HL-60/S4 (cell line): ENCODE results near the gene HECTD1.
"Not testable (repeated sequence)": the region's sequence is repeated elsewhere in the genome, so short reads cannot be mapped to it uniquely, and the experiment has no call there.

ENCODE experiments used
- in situ Hi-C: fragments of 300-500 bp; cut with MboI; formaldehyde crosslinking; loops from 2 replicates; pipeline ENCODE4 v1.14.3; 2022; ENCODE audit warnings: low sequenced_read_pairs

HECTD1 gene

DNA sequence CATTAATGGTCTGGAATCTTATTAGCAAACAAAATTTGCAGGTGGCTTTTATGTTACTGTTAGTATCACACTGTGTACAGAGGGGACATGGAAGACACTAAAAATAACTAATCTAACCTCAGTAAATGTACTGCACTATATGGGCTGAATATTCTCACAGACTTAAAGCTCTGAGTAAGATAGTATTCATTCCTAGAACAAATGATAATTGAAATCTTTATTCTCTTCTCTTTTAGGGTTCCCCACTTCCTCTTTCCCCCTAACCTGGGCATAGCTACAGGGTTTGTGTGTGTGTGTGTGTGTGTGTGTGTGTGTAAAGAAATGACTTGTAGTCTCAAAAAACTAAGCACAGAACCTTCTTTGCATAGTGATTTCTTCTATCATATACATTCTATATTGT lies 21.4 kb upstream of the HECTD1 start:
- in situ Hi-C loops, result no loop called here

DNA sequence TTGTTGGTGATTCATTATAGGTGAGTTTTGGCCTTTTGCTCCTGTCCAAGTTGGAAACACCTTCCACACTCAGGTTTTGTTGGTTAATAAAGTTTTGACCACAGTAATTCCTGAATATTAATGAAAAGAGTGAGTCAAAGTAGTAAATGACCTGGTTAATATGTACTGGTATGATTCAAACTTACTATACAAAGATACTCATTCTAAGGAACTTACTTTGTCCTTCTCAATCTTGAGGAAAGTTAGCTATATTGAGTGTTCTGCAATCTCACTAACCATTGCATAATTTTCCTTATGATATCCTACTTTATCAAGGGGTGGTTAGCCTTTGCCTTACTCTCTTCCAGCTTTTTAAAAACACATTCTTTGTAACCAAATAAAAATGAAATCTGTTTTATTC lies 20.9 kb upstream of the HECTD1 start:
- in situ Hi-C loops, result no loop called here

DNA sequence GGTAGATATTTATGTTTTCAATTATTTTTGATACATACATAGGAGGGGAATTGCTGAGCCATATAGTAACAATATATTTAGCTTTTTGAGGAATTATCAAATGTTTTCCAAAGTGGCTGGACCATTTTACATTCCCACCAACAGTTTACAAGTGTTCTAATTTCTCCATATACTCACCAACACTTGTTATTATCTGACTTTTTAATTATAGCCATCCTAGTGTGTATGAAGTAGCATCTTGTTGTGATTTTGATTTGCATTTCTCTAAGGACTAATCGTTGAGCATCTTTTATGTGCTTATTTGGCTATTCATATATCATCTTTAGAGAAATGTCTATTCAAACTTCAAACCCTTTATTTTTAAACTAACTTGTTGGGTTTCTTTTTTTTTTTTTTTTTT lies 17.2 kb upstream of the HECTD1 start:
- in situ Hi-C loops, result no loop called here

DNA sequence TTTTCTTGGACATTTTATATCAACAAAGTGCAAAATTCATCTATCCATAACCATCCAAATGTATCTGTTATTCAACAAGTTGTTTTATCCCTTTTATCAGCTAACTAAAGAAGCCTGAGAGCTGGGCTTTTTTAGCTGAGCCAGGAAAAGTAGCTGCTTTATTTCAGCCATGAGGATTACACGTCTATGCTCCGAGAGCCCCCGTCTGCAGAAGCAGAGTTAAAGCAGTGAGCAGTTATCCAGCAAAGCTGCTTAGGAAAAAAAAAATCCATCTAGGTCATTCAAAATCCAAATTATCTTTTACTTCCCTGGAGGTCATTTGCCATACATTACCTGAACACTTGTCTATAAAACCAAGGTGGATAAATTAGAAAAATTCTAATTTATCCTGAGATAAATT lies 15.7 kb upstream of the HECTD1 start:
- in situ Hi-C loops, result no loop called here

DNA sequence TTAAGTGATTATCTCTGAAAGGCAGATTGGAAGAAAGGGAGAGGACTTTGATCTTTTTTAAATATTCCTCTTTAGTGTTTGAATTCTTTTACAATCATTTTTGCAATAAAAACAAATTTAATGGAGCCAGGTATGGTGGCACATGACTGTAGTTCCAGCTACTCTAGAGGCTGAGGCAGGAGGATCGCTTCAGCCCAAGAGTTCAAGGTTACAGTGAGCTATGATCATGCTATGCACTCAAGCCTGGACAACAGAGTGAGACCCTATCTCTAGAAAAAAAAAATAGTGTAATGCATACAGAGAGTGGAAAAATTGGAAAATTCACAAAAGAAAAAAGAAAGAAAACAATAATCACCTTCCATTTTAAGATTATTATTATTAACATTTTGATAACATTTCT lies 15.2 kb upstream of the HECTD1 start:
- in situ Hi-C loops, result no loop called here

DNA sequence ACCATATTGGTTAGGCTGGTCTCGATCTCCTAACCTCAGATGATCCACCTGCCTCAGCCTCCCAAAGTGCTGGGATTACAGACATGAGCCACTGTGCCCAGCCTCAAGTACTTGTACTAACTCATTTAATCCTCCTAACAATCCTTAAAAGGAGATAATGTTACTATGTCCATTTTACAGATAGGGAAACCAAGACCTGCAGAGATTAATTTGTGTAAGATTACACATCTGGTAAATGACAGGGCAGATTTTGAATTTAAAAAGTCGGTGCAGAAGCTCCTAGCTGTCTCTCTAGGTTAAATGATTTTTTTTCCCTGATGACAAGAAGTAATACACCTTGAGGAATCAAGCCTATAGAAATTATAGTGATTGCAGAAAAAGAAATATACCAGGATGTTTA lies 13.7 kb upstream of the HECTD1 start:
- in situ Hi-C loops, result no loop called here

DNA sequence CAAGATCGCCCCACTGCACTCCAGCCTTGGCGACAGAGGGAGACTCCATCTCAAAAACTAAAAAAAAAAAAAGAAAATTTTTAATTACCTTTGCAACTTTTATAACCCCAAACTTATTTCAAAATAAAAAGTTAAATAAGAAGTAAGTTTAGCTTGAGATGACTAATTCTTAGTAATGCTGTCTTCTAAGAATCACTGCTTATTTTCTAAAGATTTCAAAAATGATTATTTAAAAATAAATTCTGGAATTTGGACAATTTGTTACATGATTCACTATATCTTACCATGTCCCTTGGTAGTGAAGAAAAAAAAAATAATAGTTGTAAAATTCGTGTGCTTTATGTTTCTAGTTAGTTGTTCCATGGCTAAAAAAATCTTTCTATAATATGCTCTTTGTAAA lies 11.6 kb upstream of the HECTD1 start:
- in situ Hi-C loops, result no loop called here

DNA sequence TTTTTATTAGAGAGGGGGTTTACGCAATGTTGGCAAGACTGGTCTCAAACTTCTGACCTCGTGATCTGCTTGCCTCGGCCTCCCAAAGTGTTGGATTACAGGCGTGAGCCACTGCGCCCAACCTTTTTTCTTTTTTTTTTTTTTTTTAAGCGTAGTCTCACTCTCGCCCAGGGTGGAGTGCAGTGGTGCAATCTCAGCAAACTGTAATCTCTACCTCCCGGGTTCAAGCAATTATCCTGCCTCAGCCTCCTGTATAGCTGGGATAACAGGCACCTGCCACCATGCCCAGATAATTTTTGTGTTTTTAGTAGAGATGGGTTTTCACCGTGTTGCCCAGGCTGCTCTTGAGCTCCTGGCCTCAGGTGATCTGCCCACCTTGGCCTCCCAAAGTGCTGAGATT lies 8.8 kb upstream of the HECTD1 start:
- in situ Hi-C loops, result no loop called here

DNA sequence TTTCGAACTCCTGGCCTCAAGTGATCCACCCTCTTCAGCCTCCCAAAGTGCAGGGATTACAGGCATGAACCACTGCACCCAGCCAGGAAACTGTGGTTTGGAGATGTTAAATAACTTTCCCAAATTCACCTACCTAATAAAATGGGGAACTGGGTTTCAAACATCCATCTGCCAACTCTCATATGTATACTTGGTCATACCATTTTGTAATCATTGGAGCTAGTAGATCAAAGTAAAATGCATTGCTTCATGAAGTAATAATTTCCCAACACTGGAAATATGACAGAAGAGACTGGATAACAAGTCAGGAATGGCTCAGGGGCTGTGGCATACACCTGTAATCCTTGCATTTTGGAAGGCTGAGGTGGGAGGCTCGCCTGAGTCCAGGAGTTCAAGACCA lies 5.3 kb upstream of the HECTD1 start:
- in situ Hi-C loops, result no loop called here

DNA sequence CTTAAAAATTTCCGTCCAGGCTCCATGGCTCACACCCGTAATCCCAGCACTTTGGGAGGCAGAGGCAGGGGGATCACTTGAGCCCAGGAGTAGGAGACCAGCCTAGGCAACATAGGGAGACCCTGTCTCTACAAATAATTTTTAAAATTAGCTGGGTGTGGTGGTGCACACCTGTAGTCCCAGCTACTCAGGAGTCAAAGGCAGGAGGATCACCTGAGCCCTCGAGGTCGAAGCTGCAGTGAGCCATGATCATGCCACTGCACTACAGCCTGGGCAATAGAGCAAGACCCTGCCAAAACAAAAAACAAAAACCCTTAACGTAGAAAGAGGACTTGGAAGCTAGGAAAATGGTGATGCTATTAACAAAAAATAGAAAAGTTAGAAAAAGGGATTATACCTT lies 2.0 kb upstream of the HECTD1 start:
- in situ Hi-C loops, result no loop called here

DNA sequence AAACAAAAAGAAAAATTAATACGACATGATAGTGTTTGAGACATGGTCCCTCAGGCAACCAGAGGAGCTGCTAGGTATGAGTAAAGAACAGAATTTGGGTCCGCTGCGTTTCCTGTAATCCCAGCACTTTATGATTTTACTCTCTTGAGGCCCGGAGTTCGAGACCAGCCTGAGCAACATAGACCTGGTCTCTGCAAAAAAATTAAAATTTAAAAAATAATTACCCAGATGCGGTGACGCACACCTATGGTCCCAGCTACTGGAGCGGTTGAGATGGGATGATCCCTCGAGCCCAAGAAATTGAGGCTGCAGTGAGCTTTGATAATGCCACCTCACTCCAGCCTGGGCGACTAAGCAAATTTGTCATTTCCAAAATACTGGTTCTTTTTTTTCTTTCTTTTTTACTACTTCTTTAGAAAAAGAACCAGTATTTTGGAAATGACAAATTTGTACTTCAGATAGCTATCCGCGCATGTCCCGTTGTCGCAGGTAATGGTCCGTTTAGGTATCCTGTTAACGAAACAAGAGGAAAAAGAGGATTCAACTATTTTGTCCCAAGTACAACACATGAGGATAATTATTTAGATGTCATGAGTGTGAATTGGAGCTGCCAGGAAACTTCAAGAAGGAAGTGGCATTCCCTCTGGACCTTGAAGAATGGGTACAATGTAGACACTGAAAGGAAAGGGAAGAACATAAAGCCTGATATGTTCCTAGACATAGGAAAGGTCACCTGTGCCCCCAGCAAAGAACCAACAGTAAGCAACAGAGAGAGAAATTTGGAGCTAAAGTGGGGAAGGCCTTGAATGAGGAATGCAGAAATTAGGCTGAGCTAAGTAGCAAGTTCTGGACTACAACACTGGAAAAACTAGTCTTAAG lies 1.2 kb upstream of the HECTD1 start:
- in situ Hi-C loops, result no loop called here

DNA sequence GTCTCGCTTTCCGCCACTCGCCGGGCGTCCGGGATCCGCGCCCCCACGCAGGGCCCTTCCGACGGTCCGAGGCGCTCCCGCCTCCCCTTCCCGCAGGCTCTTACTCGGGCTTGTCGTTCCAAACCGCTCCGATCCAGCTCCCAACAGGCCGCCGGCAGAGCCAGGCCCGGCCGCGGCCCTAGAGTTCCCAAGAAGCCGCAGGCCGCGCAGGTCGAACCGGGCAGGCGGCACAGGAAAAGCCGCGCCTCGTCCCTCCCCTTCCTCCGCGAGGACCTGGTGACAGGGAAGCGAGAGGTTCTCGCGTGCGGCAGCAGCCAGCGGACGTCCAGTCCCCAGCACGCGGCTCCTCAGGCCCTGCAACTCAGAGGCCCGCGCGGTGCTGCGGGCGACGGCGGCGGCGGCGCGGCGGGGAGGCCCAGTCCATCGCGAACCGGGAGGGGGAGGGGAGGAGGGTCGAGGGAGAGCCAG lies 272 bp downstream of the HECTD1 start:
- in situ Hi-C loops, result no loop called here

DNA sequence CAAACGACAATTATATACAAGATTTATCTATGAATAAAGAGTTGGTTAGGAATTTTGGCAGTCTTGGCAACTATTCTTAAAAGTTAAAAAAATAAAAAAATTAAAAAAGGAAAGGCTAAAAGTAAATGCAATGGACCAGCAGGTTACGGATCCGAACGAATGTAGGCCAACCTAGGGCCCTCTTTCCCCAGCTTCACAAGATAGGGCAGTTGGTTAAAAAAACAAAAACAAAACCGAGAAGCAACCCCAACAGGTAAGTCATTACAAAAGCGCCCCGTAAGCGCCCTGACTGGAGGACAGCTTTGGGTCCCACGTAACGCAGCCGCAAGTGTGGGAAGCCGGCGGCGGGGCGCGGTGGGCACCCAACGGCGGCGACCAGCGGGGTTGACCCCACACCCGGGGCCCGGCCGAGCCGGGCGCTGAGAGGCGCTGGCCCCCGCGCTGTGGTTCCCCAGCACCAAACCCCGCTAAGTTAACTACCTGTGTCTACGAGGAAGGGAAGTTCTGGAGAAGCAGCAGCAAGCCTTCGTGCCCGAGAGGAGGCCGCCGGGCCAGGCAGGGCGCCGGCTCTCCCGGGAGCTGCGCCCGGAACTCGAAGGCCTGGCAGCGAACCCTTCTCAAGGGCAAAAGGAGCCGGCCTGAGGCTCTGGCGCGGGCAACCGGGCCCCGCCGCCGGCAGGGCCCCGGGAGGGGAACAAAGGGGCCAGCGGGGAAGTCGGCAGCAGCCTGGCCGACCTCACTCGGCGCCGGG lies 882 bp downstream of the HECTD1 start:
- in situ Hi-C loops, result no loop called here

DNA sequence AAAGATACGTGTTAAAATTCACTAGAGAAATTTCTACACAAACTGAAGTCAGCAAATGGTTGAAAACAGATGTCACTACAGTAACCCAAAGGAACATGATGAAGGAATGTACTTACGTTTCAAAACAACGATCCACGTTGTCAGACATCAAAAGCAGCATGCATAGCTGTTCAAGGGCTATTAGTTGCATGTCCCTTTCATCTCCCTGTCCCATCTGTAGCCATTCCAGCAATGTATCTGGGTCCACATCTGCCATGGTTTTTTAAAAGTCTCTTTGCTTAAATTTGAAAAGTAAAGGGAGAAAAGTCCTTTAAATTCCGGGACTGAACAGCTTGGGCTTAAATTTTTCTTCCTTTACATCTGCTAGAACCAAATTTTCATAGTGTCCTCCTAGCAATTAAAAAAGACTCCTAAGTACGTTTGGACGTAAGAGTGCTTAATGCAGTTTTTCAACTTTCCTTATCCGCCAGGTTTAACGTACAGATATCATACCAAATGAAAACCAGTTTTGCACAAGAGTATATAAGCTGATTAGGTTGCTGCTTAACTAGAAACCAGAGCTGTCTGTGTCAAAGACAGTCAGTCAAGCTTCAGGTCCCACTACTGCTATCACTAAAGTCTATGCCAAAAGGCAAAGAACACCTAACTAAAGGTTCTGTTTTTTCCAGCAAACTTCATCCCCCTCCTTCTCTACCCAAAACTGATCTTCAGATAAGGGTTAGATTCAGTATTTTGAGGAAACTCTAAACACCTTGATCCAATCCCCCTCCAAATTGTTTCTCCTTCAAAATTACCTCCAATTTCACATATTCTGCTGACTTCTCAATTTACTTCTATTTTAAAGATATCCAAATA lies 1.7 kb downstream of the HECTD1 start:
- in situ Hi-C loops, result no loop called here

DNA sequence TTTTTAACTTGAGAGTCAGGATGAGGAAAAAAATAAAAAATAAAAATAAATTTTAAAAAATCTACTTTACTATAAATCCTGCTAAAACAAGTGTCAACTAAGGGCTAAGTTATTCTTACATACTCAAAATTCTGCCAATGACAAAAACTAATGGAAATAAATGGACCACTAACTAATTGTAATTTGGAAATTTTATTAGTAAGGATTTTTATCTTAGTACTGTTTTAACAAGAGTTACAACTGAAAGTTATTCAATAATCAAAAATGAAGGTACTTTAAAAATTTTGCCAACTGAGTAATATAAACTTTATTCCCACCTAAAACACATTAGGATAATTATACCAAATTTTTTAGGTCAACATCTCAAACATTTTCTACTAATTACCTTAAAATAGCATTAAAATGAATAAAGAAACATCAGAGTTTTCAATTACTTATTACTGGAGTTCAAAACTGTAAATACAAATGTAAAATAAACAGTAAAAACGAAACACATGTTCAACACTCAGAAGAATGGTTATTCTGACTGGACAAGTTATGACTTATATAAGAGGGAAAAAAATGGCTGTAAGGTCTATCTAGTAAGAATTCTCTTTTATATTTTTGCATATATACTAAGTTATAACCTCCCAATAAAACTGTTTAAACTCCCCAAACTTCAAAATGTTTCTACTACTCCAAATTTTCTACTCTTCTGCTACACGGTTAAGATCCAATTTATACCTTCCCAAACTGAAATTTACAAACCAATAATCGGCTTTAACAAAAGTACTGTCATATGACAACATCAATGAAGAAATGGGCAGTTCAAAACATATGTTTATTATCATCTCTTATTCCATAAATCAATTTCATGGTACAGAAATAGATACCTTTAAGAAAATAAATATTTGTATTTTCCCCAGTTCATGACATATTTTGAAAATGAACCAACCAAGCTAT lies 2.7 kb downstream of the HECTD1 start:
- in situ Hi-C loops, result no loop called here

DNA sequence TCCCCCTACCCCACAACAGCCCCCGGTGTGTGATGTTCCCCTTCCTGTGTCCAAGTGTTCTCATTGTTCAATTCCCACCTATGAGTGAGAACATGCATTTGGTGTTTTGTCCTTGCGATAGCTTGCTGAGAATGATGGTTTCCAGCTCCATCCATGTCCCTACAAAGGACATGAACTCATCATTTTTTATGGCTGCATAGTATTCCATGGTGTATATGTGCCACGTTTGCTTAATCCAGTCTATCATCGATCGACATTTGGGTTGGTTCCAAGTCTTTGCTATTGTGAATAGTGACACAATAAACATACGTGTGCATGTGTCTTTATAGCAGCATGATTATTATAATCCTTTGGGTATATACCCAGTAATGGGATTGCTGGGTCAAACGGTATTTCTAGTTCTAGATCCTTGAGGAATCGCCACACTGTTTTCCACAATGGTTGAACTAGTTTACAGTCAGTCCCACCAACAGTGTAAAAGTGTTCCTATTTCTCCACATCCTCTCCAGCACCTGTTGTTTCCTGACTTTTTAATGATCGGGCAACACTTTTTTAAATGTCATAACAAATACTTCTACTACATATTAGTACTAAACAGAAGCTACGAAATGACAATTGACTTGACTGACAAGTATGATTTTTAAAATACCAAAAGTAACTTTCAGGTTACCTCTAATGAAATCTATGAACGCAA lies 3.5 kb downstream of the HECTD1 start:
- in situ Hi-C loops, result not testable (repeated sequence)

DNA sequence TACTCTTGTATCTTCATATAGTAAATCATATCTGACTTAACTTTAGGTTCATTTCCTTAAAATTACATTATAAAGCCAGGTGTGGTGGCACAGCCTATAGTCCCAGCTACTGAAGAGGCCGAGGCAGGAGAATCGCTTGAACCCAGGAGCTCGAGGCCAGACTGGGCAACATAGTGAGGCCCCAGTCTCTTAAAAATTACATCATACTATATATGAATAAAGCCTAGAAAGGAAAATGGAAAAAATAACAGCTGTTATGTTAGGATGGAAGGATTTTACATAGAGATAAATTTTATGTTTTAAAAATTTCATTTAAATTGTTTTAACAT lies 4.2 kb downstream of the HECTD1 start:
- in situ Hi-C loops, result no loop called here

DNA sequence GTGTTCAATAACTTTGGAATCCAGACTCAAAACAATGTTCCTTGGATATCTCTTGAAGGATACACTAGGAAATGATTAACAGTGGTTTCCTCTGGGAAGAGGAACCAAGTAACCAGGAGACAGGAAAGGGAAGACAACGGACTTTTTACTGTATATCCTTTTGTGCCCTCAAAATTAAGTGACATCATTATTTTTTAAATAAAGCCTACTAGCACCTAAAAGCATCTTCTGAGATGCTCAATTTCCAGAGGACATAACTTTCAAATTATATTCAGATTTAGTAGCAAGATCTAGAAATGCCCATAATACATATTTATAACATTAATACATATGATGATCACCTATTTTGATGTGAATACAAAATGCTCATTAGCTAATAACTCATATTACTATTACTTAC lies 6.5 kb downstream of the HECTD1 start:
- in situ Hi-C loops, result no loop called here

DNA sequence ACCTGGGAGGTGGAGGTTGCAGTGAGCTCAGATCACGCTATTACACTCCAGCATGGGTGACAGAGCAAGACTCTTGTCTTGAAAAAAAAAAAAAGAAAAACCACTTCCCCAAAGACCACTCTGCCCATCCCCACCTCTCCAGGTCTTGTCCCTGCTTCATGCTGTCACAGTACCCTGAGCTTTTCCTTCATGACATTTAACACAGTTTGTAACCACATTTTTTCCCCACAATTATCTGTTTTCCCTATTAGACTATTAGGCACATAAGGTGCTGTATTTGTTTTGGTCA lies 6.9 kb downstream of the HECTD1 start:
- in situ Hi-C loops, result no loop called here

DNA sequence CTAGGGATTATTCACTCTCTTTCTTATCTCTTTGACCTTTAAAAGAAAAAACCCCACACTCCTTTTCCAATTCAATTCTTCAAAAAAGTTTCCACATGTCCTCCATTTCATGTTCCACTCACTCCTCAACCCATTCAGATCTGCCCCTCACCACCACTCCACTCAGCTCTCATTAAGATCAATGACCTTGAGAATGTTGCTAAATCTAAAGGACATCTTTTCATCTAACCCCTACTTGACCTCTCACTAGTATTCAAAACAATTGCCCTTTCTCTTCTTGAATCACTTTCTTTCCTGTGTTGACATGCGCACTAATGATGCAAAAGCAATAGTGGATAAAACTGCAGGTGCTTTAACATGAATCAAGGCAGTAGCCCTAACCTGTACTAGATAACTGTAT lies 9.9 kb downstream of the HECTD1 start:
- in situ Hi-C loops, result no loop called here
